Common myeloid progenitor, CD34-positive (primary cell): ENCODE results near the gene EPHA6.

Experiments used
- CTCF ChIA-PET: fragments of 350-600 bp; sonication (Branson Sonifier 250); formaldehyde crosslinking; loops from one replicate; lab custom pipeline; 2021; ENCODE audit warnings: antibody characterized with exemption; lab: Charles Lee
- POLR2A ChIA-PET: fragments of 350-600 bp; sonication (Branson Sonifier 250); formaldehyde crosslinking; loops from one replicate; lab custom pipeline; 2021; ENCODE audit warnings: antibody characterized with exemption; lab: Charles Lee
- DNase-seq, 3 donors: peaks; one replicate each; pipeline versions ENCODE4 v3.0.0 to v3.0.0-alpha.2; 2013
- H3K27ac ChIP-seq, 2 experiments: 1 replicate in 1 of 2; 2 replicates in 1 of 2; pipeline ENCODE4 v1.7.0; 2013; ENCODE audit warnings: inconsistent platforms in 2 of 2, low read length in 2 of 2, mild to moderate bottlenecking in 2 of 2, low read depth in 1 of 2, moderate library complexity in 1 of 2; ENCODE audit not compliant: severe bottlenecking in 2 of 2, insufficient read depth in 1 of 2, poor library complexity in 1 of 2
- H3K27me3 ChIP-seq, 5 experiments: replicated peaks in 2 of 5; 1 replicate in 3 of 5; 2 replicates in 2 of 5; pipeline versions ENCODE4 v1.6.1 to v1.7.0; 2013; ENCODE audit warnings: low read length in 4 of 5, mild to moderate bottlenecking in 2 of 5, moderate library complexity in 2 of 5, inconsistent platforms in 1 of 5; ENCODE audit not compliant: insufficient read depth in 5 of 5, control insufficient read depth in 4 of 5
- H3K36me3 ChIP-seq, 4 experiments: 1 replicate in 2 of 4; 2 replicates in 2 of 4; pipeline versions ENCODE4 v1.6.1 to v1.7.0; 2013; ENCODE audit warnings: low read length in 3 of 4, control low read depth in 1 of 4, mild to moderate bottlenecking in 1 of 4; ENCODE audit not compliant: control insufficient read depth in 4 of 4, insufficient read depth in 4 of 4
- H3K4me1 ChIP-seq, 4 experiments: 1 replicate in 3 of 4; 2 replicates in 1 of 4; pipeline versions ENCODE4 v1.6.1 to v1.7.1; 2013; ENCODE audit warnings: low read length in 3 of 4, mild to moderate bottlenecking in 3 of 4, control low read depth in 1 of 4, inconsistent platforms in 1 of 4, moderate library complexity in 1 of 4; ENCODE audit not compliant: control insufficient read depth in 4 of 4, insufficient read depth in 4 of 4; ENCODE audit errors: control extremely low read depth in 1 of 4
- H3K4me3 ChIP-seq, 7 experiments: 1 replicate in 4 of 7; 2 replicates in 3 of 7; pipeline versions ENCODE4 v1.5.1 to v1.7.0; 2013; ENCODE audit warnings: mild to moderate bottlenecking in 7 of 7, low read length in 6 of 7, moderate library complexity in 6 of 7, inconsistent platforms in 2 of 7, low read depth in 2 of 7, control low read depth in 1 of 7; ENCODE audit not compliant: insufficient read depth in 4 of 7, control insufficient read depth in 1 of 7; ENCODE audit errors: extremely low read depth in 1 of 7
- H3K9me3 ChIP-seq, 5 experiments: 1 replicate in 4 of 5; 2 replicates in 1 of 5; pipeline versions ENCODE4 v1.6.1 to v1.7.1; 2013; ENCODE audit warnings: low read length in 4 of 5, mild to moderate bottlenecking in 2 of 5, inconsistent platforms in 1 of 5, low read depth in 1 of 5, moderate library complexity in 1 of 5; ENCODE audit not compliant: control insufficient read depth in 4 of 5, insufficient read depth in 2 of 5; ENCODE audit errors: control extremely low read depth in 1 of 5
- WGBS: methylation state at CpG from one replicate; pipeline ENCODE4 v1.1.5; 2013; ENCODE audit not compliant: insufficient coverage; 5-methylcytosine and 5-hydroxymethylcytosine counted together

EPHA6 gene

DNA sequence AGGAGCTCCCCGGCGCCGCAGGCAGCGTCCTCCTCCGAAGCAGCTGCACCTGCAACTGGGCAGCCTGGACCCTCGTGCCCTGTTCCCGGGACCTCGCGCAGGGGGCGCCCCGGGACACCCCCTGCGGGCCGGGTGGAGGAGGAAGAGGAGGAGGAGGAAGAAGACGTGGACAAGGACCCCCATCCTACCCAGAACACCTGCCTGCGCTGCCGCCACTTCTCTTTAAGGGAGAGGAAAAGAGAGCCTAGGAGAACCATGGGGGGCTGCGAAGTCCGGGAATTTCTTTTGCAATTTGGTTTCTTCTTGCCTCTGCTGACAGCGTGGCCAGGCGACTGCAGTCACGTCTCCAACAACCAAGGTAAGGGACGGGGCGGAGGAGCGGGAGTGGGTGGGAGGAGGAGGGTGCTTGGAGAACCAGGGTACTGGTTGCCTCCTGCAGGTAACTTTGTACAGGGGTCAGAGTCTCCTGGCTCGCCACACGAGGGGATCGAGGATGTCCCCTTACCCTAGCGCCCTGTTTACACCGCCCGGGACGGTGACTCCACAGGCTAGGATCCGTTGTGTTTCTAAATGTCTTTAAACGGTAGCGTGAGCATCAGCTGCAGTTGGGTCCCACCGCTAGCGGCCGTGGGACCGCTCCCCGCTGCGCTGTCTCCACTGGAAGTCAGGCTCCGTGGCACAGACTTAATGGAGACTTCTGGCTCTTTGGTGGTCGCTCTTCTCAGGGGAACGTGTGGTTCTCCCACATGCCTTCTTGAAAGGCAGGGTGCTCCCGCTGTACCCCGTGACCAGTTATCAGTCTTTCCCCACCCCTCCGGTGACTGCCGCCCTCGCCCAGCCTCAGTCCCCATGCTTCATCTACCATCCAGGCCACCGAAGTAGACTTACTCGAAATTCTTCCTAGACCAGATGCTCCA lies 515 bp downstream of the EPHA6 start:
- POLR2A ChIA-PET, result no interaction called here
- WGBS, result 7% methylated on average over 37 of the region's 50 CpGs
- CTCF ChIA-PET, result no interaction called here
- DNase-seq, result peak in 2 of 3 donors; percentile 18 to 33
- H3K27me3 ChIP-seq, result peaks cover 0 to 42% (median 24%) of the 10 kb centered on the region in 5 experiments
- peak overlapping the region; percentile 9 to 82 (median 40) for H3K4me3 ChIP-seq
- peaks cover 0 to 29% (median 20%) of the 10 kb centered on the region in 4 experiments for H3K4me1 ChIP-seq
- H3K36me3 ChIP-seq, result no peaks in the 10 kb centered on the region
- H3K9me3 ChIP-seq, result no peaks in the 10 kb centered on the region
- no peak overlapping the region for H3K27ac ChIP-seq

DNA sequence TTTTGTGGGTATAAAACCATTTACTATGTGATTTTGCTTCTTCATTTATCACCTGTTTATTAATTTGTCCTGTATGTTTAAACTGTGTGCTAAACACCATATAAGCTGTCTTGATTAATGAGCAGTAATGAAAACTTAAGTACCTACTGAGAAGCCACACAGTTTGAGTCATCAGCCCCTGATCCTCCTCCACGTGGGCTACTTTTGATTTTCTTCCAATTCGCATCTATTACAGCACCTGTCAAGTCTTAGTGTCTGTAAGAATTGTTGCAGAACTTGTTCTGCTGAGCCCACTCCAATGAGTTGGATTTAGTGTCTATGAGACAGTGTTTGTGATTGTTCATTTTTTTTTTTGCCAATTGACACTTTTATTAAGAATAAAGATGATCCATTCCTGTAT lies 16.8 kb downstream of the EPHA6 start:
- Histone ChIP-seq H3K27ac (no peak overlapping the region), H3K36me3 (no peaks in the 10 kb centered on the region), H3K9me3 (no peaks in the 10 kb centered on the region), H3K4me1 (no peaks in the 10 kb centered on the region), H3K27me3 (no peaks in the 10 kb centered on the region), H3K4me3 (no peak overlapping the region)
- CTCF ChIA-PET, result no interaction called here
- POLR2A ChIA-PET, result no interaction called here
- no peak for DNase-seq
- WGBS, result no CpG with 5 or more reads among the region's 2 CpGs

DNA sequence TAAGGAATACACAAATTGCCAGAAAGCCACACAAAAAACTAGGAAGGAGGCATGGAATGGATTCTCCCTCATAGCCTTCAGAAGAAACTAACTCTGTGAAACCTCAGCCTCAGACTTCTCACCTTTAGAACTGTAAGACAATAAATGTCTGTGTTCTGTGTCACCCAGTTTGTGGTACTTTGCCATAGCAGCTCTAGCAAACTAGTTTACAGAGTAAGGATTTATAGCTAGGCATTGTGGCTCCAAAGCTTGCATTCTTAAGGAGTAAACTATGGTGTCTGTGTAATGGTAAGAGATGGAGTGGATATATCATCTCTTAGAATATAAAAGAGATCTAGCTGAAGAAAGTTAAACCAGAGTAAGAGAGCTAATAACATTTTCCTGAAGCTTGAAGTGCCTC lies 18.9 kb downstream of the EPHA6 start:
- ChIA-PET POLR2A (no interaction called here), CTCF (no interaction called here)
- Histone ChIP-seq H3K9me3 (no peaks in the 10 kb centered on the region), H3K4me3 (no peak overlapping the region), H3K27ac (no peak overlapping the region), H3K27me3 (no peaks in the 10 kb centered on the region), H3K4me1 (no peaks in the 10 kb centered on the region), H3K36me3 (no peaks in the 10 kb centered on the region)
- DNase-seq, result no peak

DNA sequence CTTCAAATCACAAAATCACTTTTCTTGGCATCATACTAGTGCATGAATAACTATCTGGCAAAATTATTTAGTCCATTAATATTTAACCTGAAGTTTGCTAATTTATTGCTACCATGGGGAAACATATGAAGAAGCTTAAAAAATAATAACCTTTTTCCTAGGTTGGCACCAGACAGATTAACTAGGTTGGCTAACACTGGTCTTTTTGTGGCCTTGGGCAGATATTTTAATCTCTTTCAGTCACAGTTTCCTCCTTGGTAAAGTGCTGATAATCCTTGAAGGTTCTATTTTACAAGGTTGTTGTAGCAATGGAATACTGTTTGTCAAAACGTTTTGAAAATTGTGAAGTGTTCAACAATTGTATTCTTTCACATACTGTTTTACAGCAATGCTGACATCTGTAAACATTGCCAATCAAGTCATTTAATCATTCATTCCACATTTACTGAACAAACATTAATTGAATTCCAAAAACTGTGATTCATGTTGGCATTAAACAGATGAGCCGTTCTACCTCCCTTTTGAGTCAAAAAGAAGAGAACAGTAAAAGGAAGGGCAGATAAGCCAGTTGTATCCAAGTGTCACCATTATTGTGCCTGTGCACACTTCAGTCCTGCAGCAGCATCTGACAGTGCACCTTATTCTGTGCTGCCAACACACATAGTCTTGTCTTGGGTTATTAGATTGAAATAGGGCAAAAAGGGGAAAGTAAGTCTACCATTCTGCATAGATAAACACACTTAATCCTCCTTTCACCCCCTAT lies 21.9 kb downstream of the EPHA6 start:
- 91% methylated on average over 1 of the region's 2 CpGs for WGBS
- DNase-seq, result no peak
- H3K27ac ChIP-seq, result no peak overlapping the region
- POLR2A ChIA-PET, result no interaction called here
- no peaks in the 10 kb centered on the region for H3K4me1 ChIP-seq
- CTCF ChIA-PET, result no interaction called here
- H3K9me3 ChIP-seq, result no peaks in the 10 kb centered on the region
- no peaks in the 10 kb centered on the region for H3K36me3 ChIP-seq
- H3K27me3 ChIP-seq, result no peaks in the 10 kb centered on the region
- H3K4me3 ChIP-seq, result no peak overlapping the region

DNA sequence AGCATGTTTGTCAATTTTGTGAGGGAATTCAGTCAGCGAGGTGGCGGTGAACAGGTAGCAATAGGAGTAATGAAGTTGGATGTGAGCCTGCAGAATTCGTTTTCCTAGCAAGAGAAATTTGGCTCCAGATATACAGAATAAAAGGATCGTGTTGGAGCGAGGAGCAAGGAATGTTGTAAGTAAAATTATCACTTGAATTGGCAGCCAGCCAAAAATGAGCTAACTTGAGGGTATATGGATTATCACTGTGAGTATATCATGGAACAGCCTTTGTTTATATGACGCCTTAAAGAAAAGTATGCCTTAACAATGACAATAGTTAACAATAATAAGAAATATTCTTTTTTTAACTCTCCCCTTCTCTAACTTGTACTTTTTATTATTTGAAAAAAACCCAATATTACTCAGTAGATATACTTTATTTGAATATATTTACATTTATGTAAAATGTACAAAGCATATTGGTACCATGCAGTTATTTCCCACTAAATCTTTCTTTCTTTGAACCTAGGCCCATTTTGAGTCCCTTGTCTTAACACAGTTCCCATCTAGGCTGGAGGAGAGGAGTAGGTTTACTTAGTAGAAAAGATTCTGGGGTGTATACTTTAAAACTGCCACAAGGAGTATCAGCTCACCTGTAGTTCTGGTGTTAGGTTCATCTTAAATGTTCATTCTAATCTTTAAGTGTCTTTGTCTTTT lies 29.3 kb downstream of the EPHA6 start:
- no peak overlapping the region for H3K4me3 ChIP-seq
- H3K9me3 ChIP-seq, result no peaks in the 10 kb centered on the region
- POLR2A ChIA-PET, result no interaction called here
- H3K27ac ChIP-seq, result no peak overlapping the region
- no peaks in the 10 kb centered on the region for H3K27me3 ChIP-seq
- CTCF ChIA-PET, result no interaction called here
- H3K4me1 ChIP-seq, result no peaks in the 10 kb centered on the region
- DNase-seq, result no peak
- H3K36me3 ChIP-seq, result no peaks in the 10 kb centered on the region
- WGBS, result 92% methylated on average over 5 of the region's 6 CpGs

DNA sequence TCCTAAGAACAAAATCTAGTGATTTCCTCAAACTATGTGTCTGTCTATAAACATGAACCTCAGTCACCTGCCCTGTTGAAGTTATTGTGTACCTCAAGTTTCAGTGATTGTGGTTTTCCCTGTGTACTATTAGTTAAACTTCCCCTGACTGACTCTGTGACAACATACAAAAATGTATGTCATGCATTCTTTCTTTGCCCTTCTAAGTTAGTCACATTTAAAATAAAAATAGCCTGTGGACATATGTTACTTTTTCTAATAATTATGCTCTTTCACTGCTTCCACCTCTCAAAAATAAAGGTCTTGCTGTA lies 29.8 kb downstream of the EPHA6 start:
- ChIA-PET POLR2A (no interaction called here), CTCF (no interaction called here)
- Histone ChIP-seq H3K4me3 (no peak overlapping the region), H3K27ac (no peak overlapping the region), H3K27me3 (no peaks in the 10 kb centered on the region), H3K36me3 (no peaks in the 10 kb centered on the region), H3K9me3 (no peaks in the 10 kb centered on the region), H3K4me1 (no peaks in the 10 kb centered on the region)
- no peak for DNase-seq

DNA sequence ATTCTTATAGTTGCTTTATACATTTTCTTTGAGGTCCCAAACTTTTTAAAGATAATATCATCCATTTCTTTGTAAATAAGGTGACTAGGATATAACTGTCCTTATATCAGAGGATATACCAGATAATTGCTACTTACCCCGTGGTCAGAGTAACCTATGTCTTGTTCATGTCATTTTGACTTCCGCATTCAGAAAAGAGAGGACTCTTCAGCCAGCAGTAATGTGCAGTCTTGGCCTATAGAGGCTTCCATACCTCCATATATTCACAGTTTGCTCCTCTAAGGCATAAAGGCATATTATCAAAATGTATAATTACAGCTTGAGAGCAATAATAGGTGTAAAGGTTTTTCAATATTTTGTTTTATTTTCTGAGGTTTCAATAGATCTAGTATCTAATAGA lies 38.5 kb downstream of the EPHA6 start:
- H3K9me3 ChIP-seq, result no peaks in the 10 kb centered on the region
- no peak for DNase-seq
- no peaks in the 10 kb centered on the region for H3K4me1 ChIP-seq
- CTCF ChIA-PET, result no interaction called here
- no peak overlapping the region for H3K4me3 ChIP-seq
- H3K27ac ChIP-seq, result no peak overlapping the region
- H3K27me3 ChIP-seq, result no peaks in the 10 kb centered on the region
- WGBS, result 100% methylated on average over 2 of the region's 2 CpGs
- POLR2A ChIA-PET, result no interaction called here
- no peaks in the 10 kb centered on the region for H3K36me3 ChIP-seq
